Bone marrow (tissue), 2 donors: ENCODE measurements around the gene IL17RE.

Experiments used
- DNase-seq, 2 donors: peaks; one replicate each; lab custom pipeline; 2025; lab: John Stamatoyannopoulos, UW

The IL17RE gene

GRCh38 chr3:9955611-9956352, 53.1 kb downstream of the IL17RE start:
- no peak for DNase-seq

- no peak for DNase-seq
Measured at GRCh38 chr3:9957214-9957613, 54.6 kb downstream of the IL17RE start.

- no peak for DNase-seq
Measured at GRCh38 chr3:9965200-9965875, 62.7 kb downstream of the IL17RE start.
